Adrenal gland (tissue), 5 donors: ENCODE results near the gene PALM.

Experiments used
- CTCF ChIP-seq, 6 experiments: fragments of 450-650 bp in 4 of 6; fragments of 200-600 bp in 2 of 6; sonication (generic) in 1 of 6; IDR thresholded peaks; 1 replicate in 5 of 6; 2 replicates in 1 of 6; pipeline versions ENCODE4 v1.5.1 to v1.8.0; 2016 to 2021; ENCODE audit warnings: antibody characterized with exemption in 6 of 6, mild to moderate bottlenecking in 2 of 6, moderate library complexity in 1 of 6
- POLR2A ChIP-seq, 2 donors: fragments of 450-650 bp; IDR thresholded peaks; one replicate each; pipeline ENCODE4 v1.6.1; 2017; ENCODE audit warnings: antibody characterized with exemption in 2 of 2, mild to moderate bottlenecking in 2 of 2, moderate library complexity in 1 of 2
- donor health status: DM: no; HTN: no; CAD: no.

- TF ChIP-seq POLR2A (IDR thresholded peaks at IDR 0.05): no peak
- no peak for TF ChIP-seq CTCF (IDR thresholded peaks at IDR 0.05)
Measured at GRCh38 chr19:754530-754929, 45.8 kb downstream of the PALM start.
